ENCODE data around the gene SYK.

DNA sequence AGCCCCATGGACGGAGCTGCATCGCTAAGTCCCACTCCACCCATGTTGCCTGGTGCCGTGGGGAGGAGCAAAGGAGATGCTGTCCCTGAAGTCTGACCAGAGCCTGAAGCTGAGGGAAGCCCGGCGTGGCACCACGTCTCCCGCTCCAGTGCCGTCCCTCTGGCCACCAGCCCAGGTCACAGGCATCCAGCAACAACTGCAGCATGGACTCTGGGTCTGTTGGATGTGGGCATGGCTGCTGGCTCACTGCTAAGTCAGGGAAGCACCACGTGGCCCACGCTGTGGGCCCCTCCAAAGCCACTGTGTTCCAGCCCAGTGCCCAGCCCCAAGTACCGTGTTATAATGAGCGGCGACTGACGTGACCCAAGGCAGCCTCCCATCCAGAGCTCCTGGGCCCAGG is 112.6 kb downstream of the SYK start:
- peak in 1 of 2 donors; percentile 32 for TF ChIP-seq POLR2A (IDR thresholded peaks at IDR 0.05)
- TF ChIP-seq, protein P1, sequence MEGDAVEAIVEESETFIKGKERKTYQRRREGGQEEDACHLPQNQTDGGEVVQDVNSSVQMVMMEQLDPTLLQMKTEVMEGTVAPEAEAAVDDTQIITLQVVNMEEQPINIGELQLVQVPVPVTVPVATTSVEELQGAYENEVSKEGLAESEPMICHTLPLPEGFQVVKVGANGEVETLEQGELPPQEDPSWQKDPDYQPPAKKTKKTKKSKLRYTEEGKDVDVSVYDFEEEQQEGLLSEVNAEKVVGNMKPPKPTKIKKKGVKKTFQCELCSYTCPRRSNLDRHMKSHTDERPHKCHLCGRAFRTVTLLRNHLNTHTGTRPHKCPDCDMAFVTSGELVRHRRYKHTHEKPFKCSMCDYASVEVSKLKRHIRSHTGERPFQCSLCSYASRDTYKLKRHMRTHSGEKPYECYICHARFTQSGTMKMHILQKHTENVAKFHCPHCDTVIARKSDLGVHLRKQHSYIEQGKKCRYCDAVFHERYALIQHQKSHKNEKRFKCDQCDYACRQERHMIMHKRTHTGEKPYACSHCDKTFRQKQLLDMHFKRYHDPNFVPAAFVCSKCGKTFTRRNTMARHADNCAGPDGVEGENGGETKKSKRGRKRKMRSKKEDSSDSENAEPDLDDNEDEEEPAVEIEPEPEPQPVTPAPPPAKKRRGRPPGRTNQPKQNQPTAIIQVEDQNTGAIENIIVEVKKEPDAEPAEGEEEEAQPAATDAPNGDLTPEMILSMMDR (IDR thresholded peaks at IDR 0.05), result no peak

Data from thyroid gland (tissue), 4 donors.